Prostate gland (tissue), 2 donors: Measurements from ENCODE around the gene TMEM107. TPM values are rescaled to one million over a fixed set of nuclear protein-coding genes. Genes with fewer than 3 reads are reported as not detected.

Experiments used
- DNase-seq: peaks from one replicate; pipeline ENCODE4 v3.0.0-alpha.2; 2019; ENCODE audit warnings: low spot score
- H3K27ac ChIP-seq, 2 donors: fragments of 200-600 bp; sonication (generic); 2 replicates each; pipeline ENCODE4 v1.5.1; 2017 to 2019
- H3K27me3 ChIP-seq: fragments of 200-600 bp; sonication (generic); replicated peaks from 2 replicates; pipeline ENCODE4 v1.5.1; 2019; ENCODE audit not compliant: insufficient read depth
- H3K36me3 ChIP-seq, 2 donors: fragments of 200-600 bp; sonication (generic); 1 replicate in 1 of 2; 2 replicates in 1 of 2; pipeline versions ENCODE4 v1.5.1 to v1.8.1; 2017 to 2019
- H3K4me1 ChIP-seq: fragments of 200-600 bp; sonication (generic); replicated peaks from 2 replicates; pipeline ENCODE4 v1.5.1; 2019
- H3K4me3 ChIP-seq, 2 donors: fragments of 200-600 bp; sonication (generic); 2 replicates each; pipeline ENCODE4 v1.5.1; 2017 to 2019
- H3K9me3 ChIP-seq: fragments of 200-600 bp; sonication (generic); 2 replicates; pipeline ENCODE4 v1.5.1; 2017
- POLR2A ChIP-seq: fragments of 450-650 bp; IDR thresholded peaks from one replicate; pipeline ENCODE4 v1.6.1; 2016; ENCODE audit warnings: antibody characterized with exemption, mild to moderate bottlenecking
- POLR2AphosphoS5 ChIP-seq: sonication (generic); formaldehyde crosslinking; IDR thresholded peaks from one replicate; pipeline ENCODE4 v1.6.1; 2017; ENCODE audit warnings: antibody characterized with exemption
- WGBS: methylation state at CpG from one replicate; pipeline ENCODE4 v1.1.5; 2018; 5-methylcytosine and 5-hydroxymethylcytosine counted together
- intact Hi-C: fragments of 100-400 bp; cut with DNase I; formaldehyde crosslinking; loops from one replicate; pipeline ENCODE4 v1.14.2; 2022
- total RNA-seq, 2 donors: library from RNA; depleted of rRNA; stranded (reverse); fragments of >200 nt; gene quantifications; one replicate each; pipeline ENCODE4 v1.1.0, GENCODE V29; 2016
- TF ChIP-seq, protein P1 (sequence below), 4 experiments: fragments of 200-600 bp in 2 of 4; fragments of 450-650 bp in 2 of 4; sonication (generic) in 2 of 4; IDR thresholded peaks; 1 replicate in 3 of 4; 2 replicates in 1 of 4; pipeline ENCODE4 v1.5.1; 2016 to 2019; ENCODE audit warnings: antibody characterized with exemption in 4 of 4, mild to moderate bottlenecking in 2 of 4, moderate library complexity in 2 of 4

Gene TMEM107
- total RNA-seq, 2 donors from 2014 or later, result 8.6 to 13.9 TPM

DNA sequence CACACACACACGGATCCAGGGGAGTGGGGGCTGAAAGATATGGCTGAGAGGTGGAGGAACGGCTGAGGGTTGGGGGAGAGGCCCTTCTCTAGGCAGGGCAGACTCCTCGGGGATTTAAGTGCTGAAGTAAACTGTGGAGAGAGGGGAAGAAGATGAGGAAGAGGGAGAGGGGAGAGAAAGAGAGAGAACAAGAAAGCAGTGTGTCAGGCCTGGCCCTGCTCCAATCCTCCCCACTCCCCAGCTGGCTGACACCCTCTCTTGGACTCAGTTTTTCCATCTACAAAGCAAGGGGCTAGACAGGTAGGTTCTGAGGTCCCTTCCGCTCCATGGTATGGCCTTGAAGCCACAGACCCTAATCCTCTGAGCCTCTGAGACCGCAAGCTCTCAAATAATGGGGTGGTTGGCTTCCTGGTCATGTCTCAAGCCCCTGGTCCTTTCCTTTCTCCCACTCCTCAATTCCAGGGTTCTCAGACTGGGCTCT lies 15.4 kb downstream of the TMEM107 start:
- intact Hi-C loops, result no loop called here
- H3K4me3 ChIP-seq, result peak overlapping the region in 1 of 2 donors; percentile 100
- no peak for DNase-seq
- 40% methylated on average over 5 of the region's 5 CpGs for WGBS
- peak overlapping the region; percentile 100 for H3K27ac ChIP-seq
- H3K9me3 ChIP-seq, result no peaks in the 10 kb centered on the region
- TF ChIP-seq, protein P1, sequence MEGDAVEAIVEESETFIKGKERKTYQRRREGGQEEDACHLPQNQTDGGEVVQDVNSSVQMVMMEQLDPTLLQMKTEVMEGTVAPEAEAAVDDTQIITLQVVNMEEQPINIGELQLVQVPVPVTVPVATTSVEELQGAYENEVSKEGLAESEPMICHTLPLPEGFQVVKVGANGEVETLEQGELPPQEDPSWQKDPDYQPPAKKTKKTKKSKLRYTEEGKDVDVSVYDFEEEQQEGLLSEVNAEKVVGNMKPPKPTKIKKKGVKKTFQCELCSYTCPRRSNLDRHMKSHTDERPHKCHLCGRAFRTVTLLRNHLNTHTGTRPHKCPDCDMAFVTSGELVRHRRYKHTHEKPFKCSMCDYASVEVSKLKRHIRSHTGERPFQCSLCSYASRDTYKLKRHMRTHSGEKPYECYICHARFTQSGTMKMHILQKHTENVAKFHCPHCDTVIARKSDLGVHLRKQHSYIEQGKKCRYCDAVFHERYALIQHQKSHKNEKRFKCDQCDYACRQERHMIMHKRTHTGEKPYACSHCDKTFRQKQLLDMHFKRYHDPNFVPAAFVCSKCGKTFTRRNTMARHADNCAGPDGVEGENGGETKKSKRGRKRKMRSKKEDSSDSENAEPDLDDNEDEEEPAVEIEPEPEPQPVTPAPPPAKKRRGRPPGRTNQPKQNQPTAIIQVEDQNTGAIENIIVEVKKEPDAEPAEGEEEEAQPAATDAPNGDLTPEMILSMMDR (IDR thresholded peaks at IDR 0.05), result no peak
- H3K27me3 ChIP-seq, result no peaks in the 10 kb centered on the region
- H3K36me3 ChIP-seq, result peaks cover 0 to 8% of the 10 kb centered on the region in 2 donors
- H3K4me1 ChIP-seq, result peaks cover 21% of the 10 kb centered on the region

DNA sequence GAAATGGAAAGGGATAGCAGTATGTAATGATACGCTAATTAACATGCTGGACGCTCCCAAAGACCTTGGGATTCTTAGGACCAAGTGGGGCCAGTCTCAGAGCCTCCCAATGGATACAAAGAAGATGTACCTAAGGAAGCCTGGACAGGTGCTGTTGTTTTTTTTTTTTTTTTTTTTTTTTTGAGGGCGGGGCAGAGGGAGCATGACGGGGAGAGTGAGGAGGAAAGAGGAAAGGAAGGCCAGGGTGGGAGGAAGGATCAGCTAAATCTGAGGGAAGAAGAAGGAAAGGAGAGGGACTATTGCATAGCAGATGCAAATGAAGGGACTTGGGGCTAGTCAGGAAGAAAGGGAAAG lies 16.0 kb downstream of the TMEM107 start:
- H3K27me3 ChIP-seq, result no peaks in the 10 kb centered on the region
- DNase-seq, result no peak
- H3K9me3 ChIP-seq, result no peaks in the 10 kb centered on the region
- intact Hi-C loops, result no loop called here
- H3K36me3 ChIP-seq, result peaks cover 0 to 8% of the 10 kb centered on the region in 2 donors
- no peak overlapping the region for H3K4me3 ChIP-seq
- TF ChIP-seq POLR2A (no peak), POLR2AphosphoS5 (no peak)
- TF ChIP-seq, protein P1 (IDR thresholded peaks at IDR 0.05), result no peak
- peaks cover 21% of the 10 kb centered on the region for H3K4me1 ChIP-seq
- whole genome bisulfite sequencing, result 51% methylated on average over 4 of the region's 4 CpGs
- peak overlapping the region; percentile 100 for H3K27ac ChIP-seq

DNA sequence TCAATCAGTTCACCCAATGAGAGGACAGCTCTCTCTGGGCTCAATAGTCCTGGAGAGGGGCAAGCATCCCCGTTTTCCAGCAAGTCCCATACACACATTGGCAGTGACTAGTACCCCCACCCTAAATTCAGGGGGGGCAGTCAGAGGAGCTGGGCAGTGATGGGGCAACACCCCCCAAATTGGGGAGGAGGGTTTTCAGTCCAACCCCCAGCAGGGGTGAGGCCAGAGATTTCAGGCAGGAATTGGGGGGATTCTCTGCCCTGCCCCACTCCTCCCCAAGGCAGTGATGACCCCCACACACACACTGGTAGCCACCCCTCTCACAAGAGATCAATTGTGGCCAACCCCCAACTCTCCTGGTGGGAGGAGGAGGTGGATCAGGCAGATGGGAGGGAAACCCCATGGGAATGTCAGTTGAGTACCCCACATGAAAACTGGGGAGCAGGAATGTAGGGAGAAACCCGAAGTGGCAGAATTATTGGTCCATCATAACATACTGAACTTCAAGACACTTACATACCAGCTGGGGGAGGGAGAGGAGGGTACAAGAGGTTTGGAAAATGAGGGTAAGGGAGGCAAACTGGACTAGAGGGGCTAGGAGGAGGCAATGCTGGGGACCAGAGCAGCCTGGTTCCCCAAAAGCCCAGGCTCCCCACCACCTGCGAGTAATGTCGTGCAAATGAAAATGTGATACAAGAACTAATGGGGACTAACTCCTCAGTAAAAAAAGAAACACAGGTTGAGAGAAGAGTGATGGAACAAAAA lies 16.5 kb downstream of the TMEM107 start:
- no peak for TF ChIP-seq POLR2A
- TF ChIP-seq POLR2AphosphoS5, result no peak
- TF ChIP-seq, protein P1 (IDR thresholded peaks at IDR 0.05), result no peak
- no peaks in the 10 kb centered on the region for H3K9me3 ChIP-seq
- intact Hi-C loops, result loop anchor here (10.0 kb wide), 1 partner anchor 315 kb away; no protein-coding TSS in a partner anchor
- no peaks in the 10 kb centered on the region for H3K27me3 ChIP-seq
- WGBS, result 74% methylated on average over 4 of the region's 4 CpGs
- peaks cover 21% of the 10 kb centered on the region for H3K4me1 ChIP-seq
- peak overlapping the region; percentile 100 for H3K27ac ChIP-seq
- H3K36me3 ChIP-seq, result peaks cover 0 to 8% of the 10 kb centered on the region in 2 donors
- DNase-seq, result no peak
- no peak overlapping the region for H3K4me3 ChIP-seq

DNA sequence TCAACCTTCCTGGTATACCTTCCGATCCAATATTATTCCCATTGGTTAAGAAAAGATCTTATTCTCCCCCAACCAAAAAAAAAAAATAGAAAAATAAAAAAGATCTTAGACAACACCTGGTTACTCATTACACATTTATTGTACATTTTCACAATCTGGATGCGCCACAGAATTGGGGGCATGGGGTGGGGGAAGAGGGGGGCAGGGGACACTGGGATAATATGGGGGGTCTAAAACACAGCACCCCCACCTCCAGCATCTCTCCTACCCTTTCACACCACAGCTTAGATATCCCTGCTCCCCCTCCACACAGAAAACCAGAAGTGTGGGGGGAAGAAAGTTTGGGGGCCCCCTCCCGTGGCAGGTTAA lies 17.2 kb downstream of the TMEM107 start:
- TF ChIP-seq POLR2AphosphoS5 (no peak), POLR2A (no peak)
- TF ChIP-seq, protein P1 (IDR thresholded peaks at IDR 0.05), result peak in 1 of 4 experiments; percentile 5
- no peak overlapping the region for H3K4me3 ChIP-seq

More for the DNA sequence above, 17.2 kb downstream of the TMEM107 start:
- no peaks in the 10 kb centered on the region for H3K9me3 ChIP-seq
- 56% methylated on average over 3 of the region's 3 CpGs for WGBS
- H3K27ac ChIP-seq, result peak overlapping the region; percentile 100
- intact Hi-C loops, result loop anchor here (10.0 kb wide), 1 partner anchor 314 kb away; no protein-coding TSS in a partner anchor
- H3K36me3 ChIP-seq, result peaks cover 0 to 8% of the 10 kb centered on the region in 2 donors
- no peak for DNase-seq
- H3K27me3 ChIP-seq, result no peaks in the 10 kb centered on the region
- H3K4me1 ChIP-seq, result peaks cover 20% of the 10 kb centered on the region
